Measurements from ENCODE around the gene NFIB. TPM values are rescaled to one million over a fixed set of nuclear protein-coding genes. Genes with fewer than 3 reads are reported as not detected.

NFIB gene
- total RNA-seq, 1 donor from 2014 or later = 0.30 TPM

DNA sequence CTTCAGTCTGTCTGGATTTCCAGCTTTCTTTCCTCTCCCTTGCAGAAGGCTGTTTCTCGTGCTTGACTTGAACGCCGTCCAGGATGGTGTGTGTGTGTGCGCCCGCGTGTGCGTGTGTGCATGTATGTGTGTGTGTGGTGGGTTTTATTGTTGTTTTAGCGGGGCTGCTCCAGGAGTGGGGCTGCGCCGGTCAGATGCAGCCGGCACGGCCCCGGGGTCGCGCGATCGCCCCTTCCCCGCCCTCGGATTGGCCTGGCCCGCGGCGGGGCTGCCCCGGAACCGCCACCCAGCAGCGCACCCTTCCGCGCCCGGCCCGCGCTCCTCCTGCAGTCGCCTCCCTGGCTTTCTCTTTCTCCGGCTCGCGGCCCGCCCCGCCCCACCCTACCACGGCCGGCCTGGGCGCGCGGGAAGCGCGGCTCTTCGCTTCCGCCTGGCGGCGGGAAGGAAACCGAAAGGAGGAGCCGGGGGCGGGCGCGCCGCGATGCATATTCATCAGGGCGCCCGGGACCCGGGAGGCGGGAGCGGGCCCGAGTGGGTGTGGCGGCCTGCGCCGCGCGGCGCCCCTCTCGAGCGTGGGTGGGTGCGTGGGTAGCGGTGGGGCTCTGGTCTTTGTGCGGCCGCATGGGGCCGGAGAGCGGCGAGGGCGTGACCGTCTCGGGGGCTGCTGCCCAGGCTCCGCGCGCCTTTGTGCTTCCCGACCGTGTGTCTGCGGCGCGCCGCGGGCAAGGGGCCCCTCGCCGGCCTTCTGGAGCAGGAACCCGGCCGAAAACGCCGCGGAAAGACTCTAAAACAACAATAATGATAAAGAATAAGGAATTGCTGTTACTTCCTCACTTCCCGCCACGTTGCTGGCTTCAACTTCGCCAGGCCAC is 8.5 kb upstream of the NFIB start:
- peak; percentile 95 for DNase-seq (ENCODE audit: low spot score)
- H2AFZ ChIP-seq (replicated peaks) = peak overlapping the region; percentile 98
- peaks cover 3% of the 10 kb centered on the region for H3K4me1 ChIP-seq
- no peaks in the 10 kb centered on the region for H3K79me2 ChIP-seq (ENCODE audit: low read depth)
- H3K4me3 ChIP-seq = peak overlapping the region; percentile 72
- H3K4me3 Mint-ChIP-seq = peak overlapping the region; percentile 94
- H3K27ac ChIP-seq = no peak overlapping the region
- peak overlapping the region; percentile 89 for H3K4me2 ChIP-seq
- no peak overlapping the region for H3K9ac ChIP-seq
- TF ChIP-seq EZH2phosphoT487 (IDR thresholded peaks at IDR 0.05) = no peak
- TF ChIP-seq, protein P1, sequence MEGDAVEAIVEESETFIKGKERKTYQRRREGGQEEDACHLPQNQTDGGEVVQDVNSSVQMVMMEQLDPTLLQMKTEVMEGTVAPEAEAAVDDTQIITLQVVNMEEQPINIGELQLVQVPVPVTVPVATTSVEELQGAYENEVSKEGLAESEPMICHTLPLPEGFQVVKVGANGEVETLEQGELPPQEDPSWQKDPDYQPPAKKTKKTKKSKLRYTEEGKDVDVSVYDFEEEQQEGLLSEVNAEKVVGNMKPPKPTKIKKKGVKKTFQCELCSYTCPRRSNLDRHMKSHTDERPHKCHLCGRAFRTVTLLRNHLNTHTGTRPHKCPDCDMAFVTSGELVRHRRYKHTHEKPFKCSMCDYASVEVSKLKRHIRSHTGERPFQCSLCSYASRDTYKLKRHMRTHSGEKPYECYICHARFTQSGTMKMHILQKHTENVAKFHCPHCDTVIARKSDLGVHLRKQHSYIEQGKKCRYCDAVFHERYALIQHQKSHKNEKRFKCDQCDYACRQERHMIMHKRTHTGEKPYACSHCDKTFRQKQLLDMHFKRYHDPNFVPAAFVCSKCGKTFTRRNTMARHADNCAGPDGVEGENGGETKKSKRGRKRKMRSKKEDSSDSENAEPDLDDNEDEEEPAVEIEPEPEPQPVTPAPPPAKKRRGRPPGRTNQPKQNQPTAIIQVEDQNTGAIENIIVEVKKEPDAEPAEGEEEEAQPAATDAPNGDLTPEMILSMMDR (IDR thresholded peaks at IDR 0.05) = peak; percentile 59
- no peaks in the 10 kb centered on the region for H3K9me3 Mint-ChIP-seq
- no peaks in the 10 kb centered on the region for H3K36me3 Mint-ChIP-seq
- H3K27me3 ChIP-seq = peaks cover 76% of the 10 kb centered on the region
- H3K9me3 ChIP-seq (ENCODE audit: low read depth) = no peaks in the 10 kb centered on the region
- peaks cover 22% of the 10 kb centered on the region for H3K27me3 Mint-ChIP-seq (ENCODE audit: insufficient read depth, low read depth)
- peaks cover 9% of the 10 kb centered on the region for H3F3A ChIP-seq (ENCODE audit: low read depth)
- H3K4me1 Mint-ChIP-seq = peaks cover 43% of the 10 kb centered on the region
- H3K27ac Mint-ChIP-seq = peak overlapping the region; percentile 87
- H3K36me3 ChIP-seq = no peaks in the 10 kb centered on the region
- peaks cover 11% of the 10 kb centered on the region for H4K20me1 ChIP-seq (ENCODE audit: low read depth)

DNA sequence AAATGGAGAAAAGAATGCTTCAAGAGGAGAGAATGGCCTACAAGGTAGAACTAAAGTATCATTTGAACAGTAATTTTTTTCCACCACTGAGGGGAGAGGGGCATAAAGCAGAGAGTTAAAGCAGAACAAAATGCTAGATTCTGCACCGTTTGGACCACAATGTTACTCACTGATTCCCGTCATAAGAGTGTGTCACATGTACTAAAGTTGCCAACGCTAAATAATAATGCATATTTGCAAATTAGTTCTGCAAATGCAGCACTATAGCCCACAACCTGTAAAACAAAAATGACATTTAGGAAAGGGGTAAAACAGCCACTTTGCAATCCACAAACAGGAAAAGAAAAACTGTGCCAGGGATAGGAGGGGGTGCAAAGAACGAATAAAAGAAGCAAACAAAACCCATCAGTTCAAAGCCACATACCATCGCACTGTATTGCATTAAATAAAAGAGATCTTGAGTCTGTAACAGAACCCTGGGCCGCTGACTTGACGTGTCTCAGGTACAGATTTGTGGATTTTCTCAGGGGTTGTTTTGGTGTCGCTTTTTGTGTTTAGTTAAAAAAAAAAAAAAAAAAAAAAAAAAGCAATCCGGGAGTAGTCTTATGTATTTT is 7.7 kb upstream of the NFIB start:
- Mint-ChIP-seq H3K4me1 (peaks cover 51% of the 10 kb centered on the region), H3K27ac (no peak overlapping the region), H3K9me3 (no peaks in the 10 kb centered on the region), H3K36me3 (no peaks in the 10 kb centered on the region), H3K4me3 (peak overlapping the region; percentile 94), H3K27me3 (ENCODE audit: insufficient read depth, low read depth) (peaks cover 30% of the 10 kb centered on the region)
- TF ChIP-seq EZH2 (IDR thresholded peaks at IDR 0.05) (peak; percentile 27), EZH2phosphoT487 (IDR thresholded peaks at IDR 0.05) (peak; percentile 58)
- TF ChIP-seq, protein P1 (IDR thresholded peaks at IDR 0.05) = no peak
- Histone ChIP-seq H3K9me3 (ENCODE audit: low read depth) (no peaks in the 10 kb centered on the region), H3K27ac (no peak overlapping the region), H3K4me1 (peaks cover 7% of the 10 kb centered on the region), H3F3A (ENCODE audit: low read depth) (peaks cover 9% of the 10 kb centered on the region), H3K9ac (no peak overlapping the region), H2AFZ (replicated peaks) (no peak overlapping the region), H3K79me2 (ENCODE audit: low read depth) (no peaks in the 10 kb centered on the region), H3K4me2 (peak overlapping the region; percentile 89), H3K36me3 (no peaks in the 10 kb centered on the region), H3K27me3 (peaks cover 84% of the 10 kb centered on the region), H3K4me3 (peak overlapping the region; percentile 72), H4K20me1 (ENCODE audit: low read depth) (peaks cover 20% of the 10 kb centered on the region)
- DNase-seq (ENCODE audit: low spot score) = peak; percentile 23

DNA sequence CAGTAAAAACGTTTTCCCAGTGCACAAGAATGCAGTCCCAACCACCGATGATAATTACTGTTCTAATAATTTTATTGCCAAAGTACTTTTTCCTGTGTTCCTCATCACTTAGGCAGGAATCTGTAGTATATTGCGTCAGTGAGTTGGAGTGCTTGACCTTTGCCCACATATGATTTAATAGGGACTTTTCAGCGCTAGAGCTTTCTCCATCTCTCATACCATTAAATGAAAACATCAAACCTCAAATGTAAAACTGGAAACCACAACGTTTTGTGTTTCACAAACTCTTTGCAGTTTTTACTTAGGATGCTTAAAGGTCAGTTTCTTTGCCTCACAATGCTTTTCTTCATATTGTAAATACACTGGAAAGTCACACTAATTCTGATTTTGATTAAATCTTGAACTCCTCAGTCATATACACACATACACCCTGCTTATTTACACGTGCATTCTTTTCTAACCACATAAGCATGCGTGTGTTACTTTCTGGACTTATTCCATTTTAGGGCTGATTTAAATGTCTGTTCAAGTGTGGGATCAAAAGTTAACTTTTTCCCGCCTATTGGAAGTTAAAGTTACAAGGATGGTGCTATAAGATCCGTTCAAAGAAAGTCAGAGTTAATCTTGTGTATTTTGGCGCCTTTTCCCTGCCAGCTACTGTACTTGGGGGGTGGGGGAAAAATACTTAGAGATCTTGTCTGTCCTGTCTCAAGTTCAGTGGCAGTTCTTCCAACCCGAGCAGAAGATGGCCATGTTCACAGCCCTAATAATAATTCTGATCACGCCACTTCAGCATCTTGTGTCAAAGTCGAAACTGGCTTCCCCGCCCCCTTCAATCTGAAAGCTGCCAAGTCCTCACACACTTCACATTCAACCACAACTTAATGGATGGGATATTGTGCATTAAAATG is 6.6 kb upstream of the NFIB start:
- no peak overlapping the region for H2AFZ ChIP-seq (replicated peaks)
- no peak overlapping the region for H3K27ac Mint-ChIP-seq
- H3K27me3 ChIP-seq = peaks cover 95% of the 10 kb centered on the region
- peaks cover 12% of the 10 kb centered on the region for H3K4me1 ChIP-seq
- TF ChIP-seq EZH2 (IDR thresholded peaks at IDR 0.05) (peak; percentile 4), EZH2phosphoT487 (IDR thresholded peaks at IDR 0.05) (peak; percentile 13)
- TF ChIP-seq, protein P1 (IDR thresholded peaks at IDR 0.05) = no peak
- H3F3A ChIP-seq (ENCODE audit: low read depth) = peaks cover 9% of the 10 kb centered on the region
- no peaks in the 10 kb centered on the region for H3K9me3 ChIP-seq (ENCODE audit: low read depth)
- no peaks in the 10 kb centered on the region for H3K9me3 Mint-ChIP-seq
- no peak overlapping the region for H3K9ac ChIP-seq
- H3K4me3 ChIP-seq = no peak overlapping the region
- no peaks in the 10 kb centered on the region for H3K79me2 ChIP-seq (ENCODE audit: low read depth)
- no peak overlapping the region for H3K27ac ChIP-seq
- peaks cover 38% of the 10 kb centered on the region for H3K27me3 Mint-ChIP-seq (ENCODE audit: insufficient read depth, low read depth)
- H3K4me2 ChIP-seq = no peak overlapping the region
- H4K20me1 ChIP-seq (ENCODE audit: low read depth) = peaks cover 25% of the 10 kb centered on the region
- H3K36me3 ChIP-seq = no peaks in the 10 kb centered on the region
- peaks cover 57% of the 10 kb centered on the region for H3K4me1 Mint-ChIP-seq
- peak overlapping the region; percentile 94 for H3K4me3 Mint-ChIP-seq
- no peak for DNase-seq (ENCODE audit: low spot score)
- H3K36me3 Mint-ChIP-seq = no peaks in the 10 kb centered on the region
